Metanephros (tissue), 2 donors: ENCODE measurements around the gene PRH1. TPM values are rescaled to one million over a fixed set of nuclear protein-coding genes. Genes with fewer than 3 reads are reported as not detected.

Experiments used
- small RNA-seq: library from RNA; depleted of rRNA; stranded (forward); fragments of <200 nt; gene quantifications from one replicate; pipeline ENCODE3, GENCODE V24; 2014; ENCODE audit warnings: low replicate concordance
- total RNA-seq: library from RNA; depleted of rRNA; stranded (reverse); fragments of >200 nt; gene quantifications from one replicate; pipeline ENCODE4 v1.2.3, GENCODE V29; 2014

Gene PRH1
- total RNA-seq: 67.3 TPM

DNA sequence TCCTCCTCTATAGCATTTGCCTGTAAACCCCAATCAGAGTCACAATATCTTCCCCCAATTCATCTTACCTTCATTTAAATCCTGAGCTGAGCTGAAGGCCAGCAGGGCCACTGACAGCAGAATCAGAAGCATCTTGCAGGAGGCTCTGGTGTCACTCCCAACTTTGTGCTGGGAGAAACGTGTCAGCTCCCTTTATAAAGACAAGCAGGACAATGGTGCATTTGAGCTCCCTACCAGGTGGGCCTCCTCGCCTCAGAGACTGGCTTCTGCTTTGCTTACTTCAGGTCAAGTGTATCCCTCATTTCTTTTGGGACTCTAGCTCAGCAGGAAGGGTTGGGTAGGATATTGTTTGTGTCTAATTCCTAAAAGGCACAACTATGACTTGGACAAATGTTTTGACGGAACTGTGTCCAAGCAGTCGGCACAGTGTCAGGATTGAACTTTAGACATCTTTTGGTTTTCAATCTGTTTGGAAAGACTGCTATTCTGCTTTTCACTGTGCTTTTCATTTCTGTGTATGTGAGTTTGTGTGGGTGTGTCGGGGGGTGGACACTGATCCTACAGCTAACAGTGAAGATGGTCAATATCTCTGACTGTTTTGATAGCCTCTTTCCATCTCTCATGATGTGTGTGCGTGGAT is at the start of gene PRH1:
TSS of gene PRH1 (minus strand) at position 170 of the 640 bp plus-strand sequence. CDS start at position 132, 38 bp downstream.

DNA sequence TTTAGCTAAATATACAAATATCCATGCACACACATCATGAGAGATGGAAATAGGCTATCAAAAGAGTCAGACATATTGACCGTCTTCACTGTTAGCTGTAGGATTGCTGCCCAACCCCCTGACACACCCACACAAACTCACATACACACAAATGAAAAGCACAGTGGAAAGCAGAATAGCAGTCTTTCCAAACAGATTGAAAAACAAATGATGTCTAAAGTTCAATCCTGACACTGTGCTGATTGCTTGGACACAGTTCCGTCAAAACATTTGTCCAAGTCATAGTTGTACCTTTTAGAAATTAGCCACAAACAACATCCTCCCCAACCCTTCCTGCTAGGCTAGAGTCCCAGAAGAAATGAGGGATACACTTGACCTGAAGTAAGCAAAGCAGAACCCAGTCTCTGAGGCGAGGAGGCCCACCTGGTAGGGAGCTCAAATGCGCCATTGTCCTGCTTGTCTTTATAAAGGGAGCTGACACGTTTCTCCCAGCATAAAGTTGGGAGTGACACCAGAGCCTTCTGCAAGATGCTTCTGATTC is 44.8 kb upstream of the PRH1 start, which contains the start of gene PRH2:
TSS of gene PRH2 (plus strand) at position 491 of the 541 bp plus-strand sequence. CDS start at position 529, 38 bp downstream.

DNA sequence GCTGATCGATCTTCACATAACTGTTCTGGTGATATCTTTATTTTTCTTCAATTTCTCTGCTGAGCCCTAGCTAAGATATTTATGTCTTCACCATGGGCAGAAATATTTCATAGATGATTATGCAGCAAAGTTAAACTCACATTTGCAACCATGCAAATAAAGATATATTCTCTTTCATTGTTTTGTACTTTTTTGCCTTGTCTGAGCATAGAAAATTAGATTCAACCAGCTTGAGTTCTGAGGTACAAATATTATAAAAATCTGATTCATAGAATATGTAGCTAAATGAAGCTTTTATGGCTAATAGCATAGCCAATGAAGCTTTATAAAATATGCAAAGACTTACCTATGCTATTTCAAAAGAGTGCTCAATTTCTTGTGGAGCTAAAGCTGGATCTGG is 25.4 kb upstream of the PRH1 start, which contains the start of gene TAS2R13:
TSS of gene TAS2R13 (minus strand) at position 101 of the 400 bp plus-strand sequence. CDS start 264 bp downstream, outside the sequence.

DNA sequence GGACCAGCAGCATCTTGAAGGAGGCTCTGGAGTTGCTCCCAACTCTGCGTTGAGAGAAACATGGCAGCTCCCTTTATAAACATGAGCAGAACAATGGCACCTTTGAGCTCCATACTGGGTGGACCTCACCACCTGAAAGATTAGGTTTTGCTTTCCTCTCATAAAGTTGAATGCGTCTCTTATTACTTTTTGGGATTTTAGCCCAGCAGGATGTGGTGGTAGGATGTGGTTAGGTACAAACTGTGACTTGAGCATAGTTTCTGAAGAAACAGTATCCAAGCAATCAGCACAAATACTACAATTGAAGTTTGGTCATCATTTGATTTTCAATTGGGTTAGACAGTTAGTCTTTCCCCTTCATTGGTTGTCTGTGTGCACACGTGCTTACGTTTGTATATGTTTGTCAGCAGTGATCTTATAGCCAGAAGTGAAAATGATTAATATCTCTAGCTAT is 34.6 kb downstream of the PRH1 start, which contains the start of gene PRR4:
TSS of gene PRR4 (minus strand) at position 51 of the 454 bp plus-strand sequence. CDS start at position 13, 38 bp downstream.

Small RNAs within 50 kb of the gene (small RNA-seq; reads per million reads assigned to genes)
- not detected for gene PRR4

Other genes with a start within 250 kb of the PRH1 start
- 1.1 TPM for gene STYK1, start 210.2 kb downstream of the PRH1 start, total RNA-seq
- gene YBX3, start 160.9 kb downstream of the PRH1 start, total RNA-seq: 256 TPM
- not detected for gene TAS2R7, start 81.6 kb downstream of the PRH1 start, total RNA-seq
- gene TAS2R8, start 77.0 kb downstream of the PRH1 start, total RNA-seq: 0.18 TPM
- not detected for gene TAS2R9, start 74.1 kb downstream of the PRH1 start, total RNA-seq
- 1.6 TPM for gene TAS2R10, start 57.9 kb downstream of the PRH1 start, total RNA-seq
- gene PRR4, start 34.8 kb downstream of the PRH1 start, total RNA-seq: 7.2 TPM
- gene TAS2R13, start 25.3 kb upstream of the PRH1 start, total RNA-seq: 5.3 TPM
- 0.70 TPM for gene PRH2, start 45.0 kb upstream of the PRH1 start, total RNA-seq
- 8.2 TPM for gene TAS2R14, start 55.0 kb upstream of the PRH1 start, total RNA-seq
- gene TAS2R50, start 102.7 kb upstream of the PRH1 start, total RNA-seq: 7.0 TPM
- 9.4 TPM for gene TAS2R20, start 114.0 kb upstream of the PRH1 start, total RNA-seq
- gene TAS2R19, start 138.4 kb upstream of the PRH1 start, total RNA-seq: 14.1 TPM
- gene TAS2R31, start 147.2 kb upstream of the PRH1 start, total RNA-seq: 18.9 TPM
- 6.7 TPM for gene TAS2R46, start 178.0 kb upstream of the PRH1 start, total RNA-seq
- 10.3 TPM for gene TAS2R43, start 208.1 kb upstream of the PRH1 start, total RNA-seq